ENCODE results near the gene MYO16. TPM values are rescaled to one million over a fixed set of nuclear protein-coding genes. Genes with fewer than 3 reads are reported as not detected.

MYO16 gene
- polyA plus RNA-seq, 1 donor from 2014 or later, result 2.5 TPM

GRCh38 chr13:108638901-108639300 is 9.5 kb downstream of the MYO16 start:
- TF ChIP-seq, protein P1, sequence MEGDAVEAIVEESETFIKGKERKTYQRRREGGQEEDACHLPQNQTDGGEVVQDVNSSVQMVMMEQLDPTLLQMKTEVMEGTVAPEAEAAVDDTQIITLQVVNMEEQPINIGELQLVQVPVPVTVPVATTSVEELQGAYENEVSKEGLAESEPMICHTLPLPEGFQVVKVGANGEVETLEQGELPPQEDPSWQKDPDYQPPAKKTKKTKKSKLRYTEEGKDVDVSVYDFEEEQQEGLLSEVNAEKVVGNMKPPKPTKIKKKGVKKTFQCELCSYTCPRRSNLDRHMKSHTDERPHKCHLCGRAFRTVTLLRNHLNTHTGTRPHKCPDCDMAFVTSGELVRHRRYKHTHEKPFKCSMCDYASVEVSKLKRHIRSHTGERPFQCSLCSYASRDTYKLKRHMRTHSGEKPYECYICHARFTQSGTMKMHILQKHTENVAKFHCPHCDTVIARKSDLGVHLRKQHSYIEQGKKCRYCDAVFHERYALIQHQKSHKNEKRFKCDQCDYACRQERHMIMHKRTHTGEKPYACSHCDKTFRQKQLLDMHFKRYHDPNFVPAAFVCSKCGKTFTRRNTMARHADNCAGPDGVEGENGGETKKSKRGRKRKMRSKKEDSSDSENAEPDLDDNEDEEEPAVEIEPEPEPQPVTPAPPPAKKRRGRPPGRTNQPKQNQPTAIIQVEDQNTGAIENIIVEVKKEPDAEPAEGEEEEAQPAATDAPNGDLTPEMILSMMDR (IDR thresholded peaks at IDR 0.05; ENCODE audit: poor library complexity, severe bottlenecking), result no peak
- TF ChIP-seq EP300 (conservative IDR thresholded peaks at IDR 0.05; ENCODE audit: poor library complexity, severe bottlenecking) (no peak), EZH2 (IDR thresholded peaks at IDR 0.05; ENCODE audit: borderline replicate concordance, insufficient read depth, low read length, poor library complexity, severe bottlenecking) (no peak), POLR2AphosphoS5 (IDR thresholded peaks at IDR 0.05) (no peak), SMC3 (conservative IDR thresholded peaks at IDR 0.05; ENCODE audit: poor library complexity) (no peak), RAD21 (conservative IDR thresholded peaks at IDR 0.05) (no peak)
- TF ChIP-seq, protein P2, sequence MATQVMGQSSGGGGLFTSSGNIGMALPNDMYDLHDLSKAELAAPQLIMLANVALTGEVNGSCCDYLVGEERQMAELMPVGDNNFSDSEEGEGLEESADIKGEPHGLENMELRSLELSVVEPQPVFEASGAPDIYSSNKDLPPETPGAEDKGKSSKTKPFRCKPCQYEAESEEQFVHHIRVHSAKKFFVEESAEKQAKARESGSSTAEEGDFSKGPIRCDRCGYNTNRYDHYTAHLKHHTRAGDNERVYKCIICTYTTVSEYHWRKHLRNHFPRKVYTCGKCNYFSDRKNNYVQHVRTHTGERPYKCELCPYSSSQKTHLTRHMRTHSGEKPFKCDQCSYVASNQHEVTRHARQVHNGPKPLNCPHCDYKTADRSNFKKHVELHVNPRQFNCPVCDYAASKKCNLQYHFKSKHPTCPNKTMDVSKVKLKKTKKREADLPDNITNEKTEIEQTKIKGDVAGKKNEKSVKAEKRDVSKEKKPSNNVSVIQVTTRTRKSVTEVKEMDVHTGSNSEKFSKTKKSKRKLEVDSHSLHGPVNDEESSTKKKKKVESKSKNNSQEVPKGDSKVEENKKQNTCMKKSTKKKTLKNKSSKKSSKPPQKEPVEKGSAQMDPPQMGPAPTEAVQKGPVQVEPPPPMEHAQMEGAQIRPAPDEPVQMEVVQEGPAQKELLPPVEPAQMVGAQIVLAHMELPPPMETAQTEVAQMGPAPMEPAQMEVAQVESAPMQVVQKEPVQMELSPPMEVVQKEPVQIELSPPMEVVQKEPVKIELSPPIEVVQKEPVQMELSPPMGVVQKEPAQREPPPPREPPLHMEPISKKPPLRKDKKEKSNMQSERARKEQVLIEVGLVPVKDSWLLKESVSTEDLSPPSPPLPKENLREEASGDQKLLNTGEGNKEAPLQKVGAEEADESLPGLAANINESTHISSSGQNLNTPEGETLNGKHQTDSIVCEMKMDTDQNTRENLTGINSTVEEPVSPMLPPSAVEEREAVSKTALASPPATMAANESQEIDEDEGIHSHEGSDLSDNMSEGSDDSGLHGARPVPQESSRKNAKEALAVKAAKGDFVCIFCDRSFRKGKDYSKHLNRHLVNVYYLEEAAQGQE (IDR thresholded peaks at IDR 0.05; ENCODE audit: borderline replicate concordance), result no peak

DNA sequence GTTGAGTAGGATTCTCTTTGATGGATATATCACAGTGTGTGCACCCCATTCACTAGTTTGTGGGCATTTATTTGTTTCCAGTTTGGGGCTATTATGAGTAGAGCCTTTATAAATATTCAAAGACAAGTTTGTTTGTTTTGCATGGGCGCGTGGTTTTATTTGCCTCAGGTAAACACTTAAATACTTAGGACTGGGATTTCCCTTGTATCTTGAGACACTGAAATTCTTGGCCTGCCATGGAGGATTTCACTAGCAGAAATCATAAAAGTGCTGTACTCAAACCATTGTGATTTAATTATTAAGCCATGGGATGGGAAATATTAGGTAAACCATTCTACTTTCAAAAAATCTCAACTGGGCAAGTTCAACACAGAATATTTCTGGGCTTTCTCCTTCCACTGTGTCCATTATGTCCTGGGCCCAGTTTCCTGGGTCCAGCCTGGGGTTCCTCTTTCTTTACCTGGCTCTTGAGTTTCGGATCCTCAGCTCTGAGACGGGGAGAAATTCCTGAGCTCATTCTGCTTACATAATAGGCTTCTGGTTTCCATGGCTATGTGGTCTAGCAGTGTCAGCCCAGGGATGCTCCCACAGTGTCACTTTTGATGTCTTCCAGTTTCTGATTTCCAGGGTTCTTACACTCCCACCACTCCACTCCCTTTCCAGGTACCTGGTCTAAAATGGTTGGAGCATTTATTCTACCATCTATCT is 14.4 kb downstream of the MYO16 start:
- no peaks in the 10 kb centered on the region for H3K36me3 ChIP-seq (ENCODE audit: insufficient read depth, low read length)
- H3K27ac ChIP-seq (ENCODE audit: low read length), result no peak overlapping the region
- no peaks in the 10 kb centered on the region for H3F3A ChIP-seq (ENCODE audit: insufficient read depth, low read length, poor library complexity, severe bottlenecking)
- no peaks in the 10 kb centered on the region for H3K79me2 ChIP-seq (replicated peaks; ENCODE audit: insufficient read depth, low read length)
- H3K27me3 ChIP-seq (ENCODE audit: insufficient read depth, low read depth, low read length), result no peaks in the 10 kb centered on the region
- H4K20me1 ChIP-seq (ENCODE audit: insufficient read depth), result no peaks in the 10 kb centered on the region
- H3K9ac ChIP-seq (ENCODE audit: low read length), result no peak overlapping the region
- H3K9me2 ChIP-seq (ENCODE audit: insufficient read depth, low read length), result no peaks in the 10 kb centered on the region
- no peak for TF ChIP-seq TAF1 (IDR thresholded peaks at IDR 0.05; ENCODE audit: low read depth)
- TF ChIP-seq MXI1 (conservative IDR thresholded peaks at IDR 0.05; ENCODE audit: poor library complexity, severe bottlenecking), result no peak
- TF ChIP-seq RAD21 (conservative IDR thresholded peaks at IDR 0.05), result no peak
- TF ChIP-seq EZH2 (IDR thresholded peaks at IDR 0.05; ENCODE audit: borderline replicate concordance, insufficient read depth, low read length, poor library complexity, severe bottlenecking), result no peak
- TF ChIP-seq SMC3 (conservative IDR thresholded peaks at IDR 0.05; ENCODE audit: poor library complexity), result no peak
- TF ChIP-seq, protein P2 (IDR thresholded peaks at IDR 0.05; ENCODE audit: borderline replicate concordance), result no peak
- no peak for TF ChIP-seq EP300 (conservative IDR thresholded peaks at IDR 0.05; ENCODE audit: poor library complexity, severe bottlenecking)
- no peak for TF ChIP-seq POLR2AphosphoS5 (IDR thresholded peaks at IDR 0.05)
- TF ChIP-seq, protein P1 (IDR thresholded peaks at IDR 0.05; ENCODE audit: poor library complexity, severe bottlenecking), result no peak
- H3K4me3 ChIP-seq (ENCODE audit: low read length), result no peak overlapping the region
- no peak overlapping the region for H3K4me2 ChIP-seq (ENCODE audit: low read length)
- H2AFZ ChIP-seq (ENCODE audit: low read depth, low read length), result no peak overlapping the region
- no peaks in the 10 kb centered on the region for H3K9me3 ChIP-seq (ENCODE audit: low read length)

More at GRCh38 chr13:108638901-108639300, 9.5 kb downstream of the MYO16 start:
- H3K9me3 ChIP-seq (ENCODE audit: low read length), result no peaks in the 10 kb centered on the region
- no peaks in the 10 kb centered on the region for H3K36me3 ChIP-seq (ENCODE audit: insufficient read depth, low read length)
- H3K4me2 ChIP-seq (ENCODE audit: low read length), result no peak overlapping the region
- H3K27me3 ChIP-seq (ENCODE audit: insufficient read depth, low read depth, low read length), result no peaks in the 10 kb centered on the region
- H3K79me2 ChIP-seq (replicated peaks; ENCODE audit: insufficient read depth, low read length), result no peaks in the 10 kb centered on the region
- no peak overlapping the region for H3K4me3 ChIP-seq (ENCODE audit: low read length)
- no peaks in the 10 kb centered on the region for H3K9me2 ChIP-seq (ENCODE audit: insufficient read depth, low read length)
- no peaks in the 10 kb centered on the region for H4K20me1 ChIP-seq (ENCODE audit: insufficient read depth)
- no peak overlapping the region for H3K27ac ChIP-seq (ENCODE audit: low read length)
- no peak overlapping the region for H2AFZ ChIP-seq (ENCODE audit: low read depth, low read length)
- H3K9ac ChIP-seq (ENCODE audit: low read length), result no peak overlapping the region
- H3F3A ChIP-seq (ENCODE audit: insufficient read depth, low read length, poor library complexity, severe bottlenecking), result no peaks in the 10 kb centered on the region

Data from neural cell (in vitro differentiated cells).